KMS-11 (cell line): ENCODE measurements around the gene RAB1B.

Experiments
- H2AFZ ChIP-seq: fragments of 200-600 bp; sonication (generic); 2 replicates; pipeline ENCODE4 v1.6.1; 2016; ENCODE audit warnings: antibody characterized with exemption, mixed run types, low read depth
- H3K27ac ChIP-seq: fragments of 200-600 bp; sonication (generic); 2 replicates; pipeline ENCODE4 v1.6.1; 2016; ENCODE audit warnings: mild to moderate bottlenecking, mixed run types
- H3K27me3 ChIP-seq: fragments of 200-600 bp; sonication (generic); 2 replicates; pipeline ENCODE4 v1.6.1; 2017; ENCODE audit warnings: mild to moderate bottlenecking, low read depth, mixed run types, moderate library complexity; ENCODE audit not compliant: insufficient read depth
- H3K36me3 ChIP-seq: fragments of 200-600 bp; sonication (generic); 2 replicates; pipeline ENCODE4 v1.6.1; 2017; ENCODE audit warnings: mild to moderate bottlenecking, mixed run types; ENCODE audit not compliant: insufficient read depth
- H3K4me1 ChIP-seq: fragments of 200-600 bp; sonication (generic); 2 replicates; pipeline ENCODE4 v1.6.1; 2016; ENCODE audit warnings: mild to moderate bottlenecking, low read depth, mixed run types; ENCODE audit not compliant: poor library complexity, severe bottlenecking
- H3K4me2 ChIP-seq: fragments of 200-600 bp; sonication (generic); 2 replicates; pipeline ENCODE4 v1.7.0; 2016; ENCODE audit warnings: mild to moderate bottlenecking, mixed run types
- H3K4me3 ChIP-seq: fragments of 200-600 bp; sonication (generic); IDR thresholded peaks from 2 replicates; pipeline ENCODE4 v1.6.1; 2017; ENCODE audit warnings: low read depth, low read length, mixed read lengths; ENCODE audit not compliant: insufficient read depth
- H3K79me2 ChIP-seq: fragments of 200-600 bp; sonication (generic); 2 replicates; pipeline ENCODE4 v1.6.1; 2016; ENCODE audit warnings: low read depth, mixed run types; ENCODE audit not compliant: insufficient read depth
- H3K9ac ChIP-seq: fragments of 200-600 bp; sonication (generic); 2 replicates; pipeline ENCODE4 v1.6.1; 2016; ENCODE audit warnings: mild to moderate bottlenecking, mixed run types
- H4K20me1 ChIP-seq: fragments of 200-600 bp; sonication (generic); 2 replicates; pipeline ENCODE4 v1.6.1; 2016; ENCODE audit warnings: mild to moderate bottlenecking, mixed run types; ENCODE audit not compliant: insufficient read depth
- TF ChIP-seq, protein P1 (sequence below): fragments of 200-600 bp; sonication (generic); conservative IDR thresholded peaks from 2 replicates; pipeline ENCODE4 v1.6.1; 2017; ENCODE audit warnings: low read depth, mild to moderate bottlenecking, antibody characterized with exemption, low read length, moderate library complexity, mixed read lengths

RAB1B gene

GRCh38 chr11:66277471-66278362, 9.3 kb downstream of the RAB1B start, which contains the start of gene CNIH2:
TSS of gene CNIH2 (plus strand) at chr11:66278175. CDS start at chr11:66278457, 282 bp downstream.
- TF ChIP-seq, protein P1, sequence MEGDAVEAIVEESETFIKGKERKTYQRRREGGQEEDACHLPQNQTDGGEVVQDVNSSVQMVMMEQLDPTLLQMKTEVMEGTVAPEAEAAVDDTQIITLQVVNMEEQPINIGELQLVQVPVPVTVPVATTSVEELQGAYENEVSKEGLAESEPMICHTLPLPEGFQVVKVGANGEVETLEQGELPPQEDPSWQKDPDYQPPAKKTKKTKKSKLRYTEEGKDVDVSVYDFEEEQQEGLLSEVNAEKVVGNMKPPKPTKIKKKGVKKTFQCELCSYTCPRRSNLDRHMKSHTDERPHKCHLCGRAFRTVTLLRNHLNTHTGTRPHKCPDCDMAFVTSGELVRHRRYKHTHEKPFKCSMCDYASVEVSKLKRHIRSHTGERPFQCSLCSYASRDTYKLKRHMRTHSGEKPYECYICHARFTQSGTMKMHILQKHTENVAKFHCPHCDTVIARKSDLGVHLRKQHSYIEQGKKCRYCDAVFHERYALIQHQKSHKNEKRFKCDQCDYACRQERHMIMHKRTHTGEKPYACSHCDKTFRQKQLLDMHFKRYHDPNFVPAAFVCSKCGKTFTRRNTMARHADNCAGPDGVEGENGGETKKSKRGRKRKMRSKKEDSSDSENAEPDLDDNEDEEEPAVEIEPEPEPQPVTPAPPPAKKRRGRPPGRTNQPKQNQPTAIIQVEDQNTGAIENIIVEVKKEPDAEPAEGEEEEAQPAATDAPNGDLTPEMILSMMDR, result no peak
- Histone ChIP-seq H3K27ac (no peak within 1 kb of the TSS), H4K20me1 (no peaks in the 10 kb centered on the region), H3K9ac (no peak within 1 kb of the TSS), H3K27me3 (peaks cover 4% of the 10 kb centered on the region; the same call in 1 of the 2 replicates), H3K4me1 (peaks cover 23% of the 10 kb centered on the region), H3K79me2 (no peaks in the 10 kb centered on the region), H3K4me2 (peak within 1 kb of the TSS; percentile 57; the same call in 1 of the 2 replicates), H3K4me3 (no peak within 1 kb of the TSS), H3K36me3 (0 out of 2 replicates have a peak, but pooled peaks cover 2% of the 10 kb centered on the region), H2AFZ (no peak within 1 kb of the TSS)

DNA sequence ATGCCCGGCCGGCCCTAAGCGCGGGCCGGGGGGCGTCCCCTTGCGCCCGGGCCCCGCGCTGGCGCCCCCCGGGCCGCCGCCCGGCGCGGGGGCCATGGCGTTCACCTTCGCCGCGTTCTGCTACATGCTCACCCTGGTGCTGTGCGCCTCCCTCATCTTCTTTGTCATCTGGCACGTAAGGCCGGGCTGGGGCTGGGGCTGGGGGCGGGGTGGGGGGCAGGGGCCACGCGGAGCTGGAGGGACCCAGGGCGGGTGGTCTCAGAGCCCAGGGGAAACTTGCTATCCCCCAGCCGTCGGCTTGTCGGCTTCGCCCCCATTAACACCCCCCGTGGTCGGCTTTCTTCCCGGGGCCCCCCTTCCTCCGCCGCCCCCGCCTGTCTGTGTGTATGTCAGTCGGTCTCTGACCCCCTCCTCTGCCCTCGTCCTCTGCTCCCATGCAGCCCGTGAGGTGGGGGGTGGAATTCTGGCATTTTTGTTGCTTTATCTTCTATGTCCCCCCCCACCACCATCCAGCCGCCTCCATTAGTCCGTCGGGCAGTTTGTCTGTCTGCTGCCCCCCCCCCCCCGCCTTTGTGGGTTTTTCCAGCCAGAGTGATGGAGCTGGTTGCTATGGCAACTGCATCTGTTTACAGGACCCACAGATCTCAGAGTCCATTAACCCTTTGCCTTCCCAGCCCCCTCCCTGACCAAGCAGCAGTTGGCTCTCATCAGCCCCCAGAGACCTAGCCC, 10.1 kb downstream of the RAB1B start:
- H3K36me3 ChIP-seq, result no peaks in the 10 kb centered on the region
- H3K4me3 ChIP-seq, result no peak overlapping the region
- no peak overlapping the region for H3K27ac ChIP-seq
- no peak overlapping the region for H3K9ac ChIP-seq
- H3K79me2 ChIP-seq, result no peaks in the 10 kb centered on the region
- H3K4me2 ChIP-seq, result no peak overlapping the region
- H3K27me3 ChIP-seq, result peaks cover 4% of the 10 kb centered on the region; the same call in 1 of the 2 replicates
- no peaks in the 10 kb centered on the region for H4K20me1 ChIP-seq
- H2AFZ ChIP-seq, result no peak overlapping the region
- peaks cover 27% of the 10 kb centered on the region for H3K4me1 ChIP-seq
- TF ChIP-seq, protein P1, result no peak

GRCh38 chr11:66279092-66279734, 10.8 kb downstream of the RAB1B start:
- Histone ChIP-seq H3K36me3 (no peaks in the 10 kb centered on the region), H3K4me2 (no peak overlapping the region), H3K27ac (no peak overlapping the region), H4K20me1 (no peaks in the 10 kb centered on the region), H2AFZ (no peak overlapping the region), H3K27me3 (peaks cover 4% of the 10 kb centered on the region; the same call in 1 of the 2 replicates), H3K9ac (no peak overlapping the region), H3K79me2 (no peaks in the 10 kb centered on the region), H3K4me1 (peaks cover 27% of the 10 kb centered on the region), H3K4me3 (no peak overlapping the region)
- TF ChIP-seq, protein P1, result no peak

DNA sequence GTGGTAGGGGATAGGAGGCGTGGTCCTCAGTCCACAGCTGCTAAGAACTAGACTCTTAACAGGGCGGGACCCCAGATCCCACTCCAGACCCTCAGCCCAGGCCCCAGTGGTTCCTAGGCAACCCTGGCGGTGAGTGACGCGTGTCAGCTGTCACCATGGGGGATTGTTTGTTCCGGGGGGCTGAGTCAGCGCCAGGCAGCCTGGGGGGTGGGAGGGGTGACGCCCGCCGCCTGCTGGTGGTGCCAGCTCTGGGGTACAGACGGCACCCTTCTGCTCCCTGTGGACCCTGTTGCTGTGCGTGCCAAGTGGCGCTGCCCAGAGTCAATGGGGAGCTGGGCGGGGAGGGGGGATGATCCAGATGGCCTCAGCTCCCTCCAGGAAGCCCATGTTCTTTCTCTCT, 12.0 kb downstream of the RAB1B start:
- TF ChIP-seq, protein P1, result no peak
- H3K27me3 ChIP-seq, result peaks cover 4% of the 10 kb centered on the region; the same call in 1 of the 2 replicates
- no peaks in the 10 kb centered on the region for H3K36me3 ChIP-seq
- no peak overlapping the region for H3K4me2 ChIP-seq
- H3K27ac ChIP-seq, result no peak overlapping the region
- no peaks in the 10 kb centered on the region for H3K79me2 ChIP-seq
- H3K9ac ChIP-seq, result no peak overlapping the region
- no peak overlapping the region for H3K4me3 ChIP-seq
- H4K20me1 ChIP-seq, result no peaks in the 10 kb centered on the region
- H2AFZ ChIP-seq, result no peak overlapping the region
- H3K4me1 ChIP-seq, result peaks cover 27% of the 10 kb centered on the region
